CD14-positive monocyte (primary cell): Measurements from ENCODE around the gene HNRNPM. TPM values are rescaled to one million over a fixed set of nuclear protein-coding genes. Genes with fewer than 3 reads are reported as not detected.
A peak's percentile ranks its signal among the peaks of the same experiment; 100 is the strongest.

Experiments used
- DNase-seq, 3 donors: peaks; one replicate each; pipeline ENCODE4 v3.0.0-alpha.2; 2011 to 2022
- H2AFZ ChIP-seq: 2 replicates; pipeline ENCODE4 v1.6.0; 2012; ENCODE audit warnings: mild to moderate bottlenecking, low read depth, low read length, inconsistent platforms; ENCODE audit not compliant: insufficient read depth, poor library complexity, severe bottlenecking
- H3K27ac ChIP-seq, 2 donors: 1 replicate in 1 of 2; 2 replicates in 1 of 2; pipeline ENCODE4 v1.5.1; 2012 to 2013; ENCODE audit warnings: low read length in 2 of 2, control low read depth in 1 of 2, inconsistent platforms in 1 of 2, low read depth in 1 of 2, mild to moderate bottlenecking in 1 of 2
- H3K27me3 ChIP-seq, 2 donors: one replicate each; pipeline versions ENCODE4 v1.6.0 to v1.6.1; 2011 to 2013; ENCODE audit warnings: low read length in 2 of 2; ENCODE audit not compliant: control insufficient read depth in 2 of 2, insufficient read depth in 2 of 2
- H3K36me3 ChIP-seq, 2 donors: replicated peaks in 1 of 2; 1 replicate in 1 of 2; 2 replicates in 1 of 2; pipeline versions ENCODE4 v1.5.1 to v1.6.1; 2012 to 2013; ENCODE audit warnings: low read length in 2 of 2, control low read depth in 1 of 2, inconsistent platforms in 1 of 2, mild to moderate bottlenecking in 1 of 2; ENCODE audit not compliant: insufficient read depth in 2 of 2, control insufficient read depth in 1 of 2
- H3K4me1 ChIP-seq, 2 donors: 1 replicate in 1 of 2; 2 replicates in 1 of 2; pipeline versions ENCODE4 v1.5.1 to v1.6.1; 2012 to 2013; ENCODE audit warnings: low read length in 2 of 2, control low read depth in 1 of 2, inconsistent platforms in 1 of 2, mild to moderate bottlenecking in 1 of 2, moderate library complexity in 1 of 2; ENCODE audit not compliant: insufficient read depth in 2 of 2, control insufficient read depth in 1 of 2
- H3K4me2 ChIP-seq: replicated peaks from 2 replicates; pipeline ENCODE3; 2012; ENCODE audit warnings: low read length, moderate library complexity, mild to moderate bottlenecking; ENCODE audit not compliant: poor library complexity, severe bottlenecking; ENCODE audit errors: extremely low read depth
- H3K4me3 ChIP-seq, 3 experiments: fragments of 200-600 bp in 1 of 3; sonication (generic) in 1 of 3; replicated peaks in 1 of 3; 1 replicate in 2 of 3; 2 replicates in 1 of 3; pipeline ENCODE4 v1.5.1; 2011 to 2013; ENCODE audit warnings: low read length in 3 of 3, mild to moderate bottlenecking in 3 of 3, control low read depth in 2 of 3, low read depth in 2 of 3, inconsistent platforms in 1 of 3, moderate library complexity in 1 of 3
- H3K79me2 ChIP-seq: 2 replicates; pipeline ENCODE4 v1.6.0; 2012; ENCODE audit warnings: mild to moderate bottlenecking, control low read depth, inconsistent platforms, low read length, moderate library complexity; ENCODE audit not compliant: insufficient read depth
- H3K9ac ChIP-seq: 2 replicates; pipeline ENCODE4 v1.6.0; 2017; ENCODE audit warnings: low read length, mild to moderate bottlenecking; ENCODE audit not compliant: insufficient read depth, poor library complexity, severe bottlenecking
- H3K9me3 ChIP-seq, 2 donors: replicated peaks in 1 of 2; 1 replicate in 1 of 2; 2 replicates in 1 of 2; pipeline versions ENCODE4 v1.5.1 to v1.6.1; 2012 to 2013; ENCODE audit warnings: low read length in 2 of 2, control low read depth in 1 of 2; ENCODE audit not compliant: control insufficient read depth in 1 of 2, insufficient read depth in 1 of 2
- H4K20me1 ChIP-seq: 2 replicates; pipeline ENCODE4 v1.6.0; 2012; ENCODE audit warnings: mild to moderate bottlenecking, low read length, control low read depth, moderate library complexity; ENCODE audit not compliant: insufficient read depth
- H3K27ac Mint-ChIP-seq, 7 donors: one replicate each; pipeline ENCODE4 v1.8.0; 2020; ENCODE audit warnings: mild to moderate bottlenecking in 7 of 7, mixed read lengths in 7 of 7, moderate library complexity in 6 of 7, inconsistent platforms in 2 of 7
- H3K27me3 Mint-ChIP-seq, 3 donors: one replicate each; pipeline ENCODE4 v1.8.0; 2021 to 2022; ENCODE audit warnings: low read depth in 3 of 3, mild to moderate bottlenecking in 3 of 3, mixed read lengths in 3 of 3, moderate library complexity in 3 of 3, inconsistent platforms in 1 of 3
- H3K36me3 Mint-ChIP-seq, 2 donors: one replicate each; pipeline ENCODE4 v1.8.0; 2020; ENCODE audit warnings: mixed read lengths in 2 of 2, inconsistent platforms in 1 of 2, mild to moderate bottlenecking in 1 of 2
- H3K4me1 Mint-ChIP-seq: one replicate; pipeline ENCODE4 v1.8.0; 2020; ENCODE audit warnings: mild to moderate bottlenecking, mixed read lengths
- H3K4me3 Mint-ChIP-seq, 2 donors: one replicate each; pipeline ENCODE4 v1.8.0; 2020; ENCODE audit warnings: mild to moderate bottlenecking in 2 of 2, mixed read lengths in 2 of 2, moderate library complexity in 1 of 2
- H3K9me3 Mint-ChIP-seq, 7 donors: one replicate each; pipeline ENCODE4 v1.8.0; 2020 to 2022; ENCODE audit warnings: mixed read lengths in 7 of 7, mild to moderate bottlenecking in 6 of 7, moderate library complexity in 6 of 7, inconsistent platforms in 2 of 7
- CTCF ChIP-seq: fragments of 200-600 bp; IDR thresholded peaks from one replicate; pipeline ENCODE4 v1.8.0; 2022; ENCODE audit warnings: antibody characterized with exemption, mild to moderate bottlenecking
- WGBS: methylation state at CpG from one replicate; pipeline ENCODE4 v1.1.5; 2013; ENCODE audit warnings: missing lambda C conversion rate; ENCODE audit not compliant: insufficient coverage; 5-methylcytosine and 5-hydroxymethylcytosine counted together
- intact Hi-C, 2 donors: fragments of 100-400 bp; cut with micrococcal nuclease; formaldehyde crosslinking; loops; one replicate each; pipeline versions ENCODE4 v1.15.0 to v1.15.1; 2023
- polyA plus RNA-seq, 3 donors: library from polyadenylated mRNA; depleted of rRNA in 1 of 3; unstranded in 2 of 3; stranded (reverse) in 1 of 3; fragments of 300-500 nt in 2 of 3; fragments of >200 nt in 1 of 3; fragmentation: Illumina TruSeq in 2 of 3; gene quantifications; 1 replicate in 2 of 3; 2 replicates in 1 of 3; pipeline ENCODE4 v1.2.3, GENCODE V29; 2012 to 2021

The HNRNPM gene
- polyA plus RNA-seq, 3 donors, result 77.0 to 121 (median 116) TPM

DNA sequence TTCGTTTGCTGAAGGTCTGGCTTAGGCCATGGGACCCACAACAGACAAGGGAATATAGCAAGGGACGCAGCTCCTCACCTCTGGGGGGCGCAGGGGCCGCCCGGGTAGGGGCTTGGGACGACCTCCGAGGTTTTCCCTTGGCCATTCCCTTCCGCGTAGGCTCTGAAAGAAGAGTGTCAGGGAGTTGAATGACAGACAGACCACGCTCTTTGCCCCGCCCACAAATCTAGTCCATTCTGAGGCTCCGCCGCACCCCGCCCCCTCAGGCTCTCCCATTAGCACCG, 80.6 kb downstream of the HNRNPM start:
- peak overlapping the region in 1 of 2 donors; percentile 1 for H3K27ac ChIP-seq
- H3K4me1 ChIP-seq, result peaks cover 0 to 14% of the 10 kb centered on the region in 2 donors
- no peak overlapping the region for H3K4me2 ChIP-seq
- Mint-ChIP-seq H3K27ac (no peak overlapping the region), H3K27me3 (peaks cover 0 to 10% (median 0%) of the 10 kb centered on the region in 3 donors), H3K36me3 (peaks cover 38 to 50% of the 10 kb centered on the region in 2 donors), H3K9me3 (peaks cover 0 to 6% (median 2%) of the 10 kb centered on the region in 7 donors), H3K4me1 (peaks cover 18% of the 10 kb centered on the region), H3K4me3 (no peak overlapping the region)
- H3K79me2 ChIP-seq, result peaks cover 46% of the 10 kb centered on the region
- TF ChIP-seq CTCF, result no peak
- H3K27me3 ChIP-seq, result no peaks in the 10 kb centered on the region
- no peak for DNase-seq
- peaks cover 100% of the 10 kb centered on the region for H4K20me1 ChIP-seq
- H3K9me3 ChIP-seq, result no peaks in the 10 kb centered on the region
- intact Hi-C loops, result no loop called here
- 94% methylated on average over 5 of the region's 15 CpGs for WGBS
- no peak overlapping the region for H3K9ac ChIP-seq
- no peak overlapping the region for H2AFZ ChIP-seq
- H3K4me3 ChIP-seq, result no peak overlapping the region
- H3K36me3 ChIP-seq, result peaks cover 92 to 100% of the 10 kb centered on the region in 2 donors

DNA sequence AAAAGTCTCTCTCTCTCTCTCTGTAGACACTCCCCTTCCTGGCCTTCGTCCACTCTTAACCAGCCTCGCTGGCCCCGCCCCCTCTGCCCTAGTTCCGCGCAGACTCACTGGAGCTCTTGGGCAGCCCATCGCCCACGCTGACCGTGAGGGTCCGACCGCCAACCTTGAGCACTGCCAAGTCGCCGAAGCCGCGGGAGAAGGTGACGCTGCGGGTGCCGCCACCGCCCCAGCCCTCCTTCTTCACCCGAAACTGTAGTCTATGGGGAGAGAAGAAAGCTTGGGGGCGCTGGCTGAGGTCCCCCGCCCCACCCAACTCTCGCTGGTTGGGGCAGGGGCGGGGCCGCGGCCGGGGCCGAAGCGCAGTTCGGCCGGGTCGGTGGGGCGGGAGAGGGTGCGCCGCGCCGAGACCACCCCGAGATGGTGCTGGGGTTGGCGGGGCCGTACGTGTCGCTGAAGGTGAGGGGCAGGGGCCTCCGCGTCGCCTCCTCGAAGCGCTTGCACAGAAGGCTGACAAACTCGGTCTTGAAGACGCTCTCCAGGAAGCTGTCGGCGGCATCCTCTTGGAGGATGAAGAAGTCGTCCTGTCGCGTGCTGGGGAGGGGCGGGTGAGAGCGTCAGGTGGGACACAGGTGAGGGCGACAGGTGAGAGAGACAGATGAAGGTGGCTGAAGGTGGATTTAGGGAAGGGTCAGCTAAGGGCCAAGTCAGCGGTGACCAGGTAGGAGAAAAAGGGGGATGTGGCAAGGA, 81.7 kb downstream of the HNRNPM start:
- peaks cover 100% of the 10 kb centered on the region for H4K20me1 ChIP-seq
- H3K27ac ChIP-seq, result peak overlapping the region in 1 of 2 donors; percentile 17
- intact Hi-C loops, result no loop called here
- peaks cover 0 to 10% (median 0%) of the 10 kb centered on the region in 3 donors for H3K27me3 Mint-ChIP-seq
- peaks cover 94 to 100% of the 10 kb centered on the region in 2 donors for H3K36me3 ChIP-seq
- H2AFZ ChIP-seq, result no peak overlapping the region
- DNase-seq, result peak in 1 of 3 donors; percentile 23
- H3K79me2 ChIP-seq, result peaks cover 49% of the 10 kb centered on the region
- no peak for TF ChIP-seq CTCF
- H3K9ac ChIP-seq, result no peak overlapping the region
- H3K4me3 Mint-ChIP-seq, result no peak overlapping the region
- peaks cover 48 to 50% of the 10 kb centered on the region in 2 donors for H3K36me3 Mint-ChIP-seq
- no peak overlapping the region for H3K4me2 ChIP-seq
- H3K27ac Mint-ChIP-seq, result peak overlapping the region in 2 of 7 donors; percentile 44 to 85
- H3K27me3 ChIP-seq, result no peaks in the 10 kb centered on the region
- peaks cover 0 to 4% of the 10 kb centered on the region in 2 donors for H3K4me1 ChIP-seq
- peaks cover 14% of the 10 kb centered on the region for H3K4me1 Mint-ChIP-seq
- H3K4me3 ChIP-seq, result no peak overlapping the region
- H3K9me3 ChIP-seq, result no peaks in the 10 kb centered on the region
- 90% methylated on average over 52 of the region's 57 CpGs for whole genome bisulfite sequencing
- peaks cover 0 to 6% (median 2%) of the 10 kb centered on the region in 7 donors for H3K9me3 Mint-ChIP-seq
